GM23338 (cell line): ENCODE results near the gene SNX8. TPM values are rescaled to one million over a fixed set of nuclear protein-coding genes. Genes with fewer than 3 reads are reported as not detected.

Experiments
- ATAC-seq: fragments of 200-7000 bp; cut with Tn5 transposase; 3 replicates; pipeline ENCODE4 v1.9.1; 2020
- DNase-seq: peaks from one replicate; pipeline ENCODE4 v3.0.0-alpha.2; 2015; ENCODE audit warnings: low spot score
- H2AFZ ChIP-seq: fragments of 200-600 bp; sonication (generic); 2 replicates; pipeline ENCODE4 v1.8.0; 2016; ENCODE audit warnings: antibody characterized with exemption, mild to moderate bottlenecking, moderate library complexity
- H3F3A ChIP-seq: fragments of 200-600 bp; sonication (generic); replicated peaks from 2 replicates; pipeline ENCODE4 v1.8.0; 2017; ENCODE audit warnings: antibody characterized with exemption, mixed run types, low read depth
- H3K27ac ChIP-seq: fragments of 200-600 bp; sonication (generic); 2 replicates; pipeline ENCODE4 v1.6.1; 2016; ENCODE audit warnings: low read depth
- H3K27me3 ChIP-seq: fragments of 200-600 bp; sonication (generic); 2 replicates; pipeline ENCODE4 v1.8.0; 2016; ENCODE audit warnings: mild to moderate bottlenecking, mixed run types, moderate library complexity; ENCODE audit not compliant: insufficient read depth
- H3K36me3 ChIP-seq: fragments of 200-600 bp; sonication (generic); 2 replicates; pipeline ENCODE4 v1.8.0; 2016; ENCODE audit warnings: mild to moderate bottlenecking; ENCODE audit not compliant: insufficient read depth
- H3K4me1 ChIP-seq: fragments of 200-600 bp; sonication (generic); 2 replicates; pipeline ENCODE4 v1.8.0; 2016; ENCODE audit warnings: mild to moderate bottlenecking, moderate library complexity; ENCODE audit not compliant: insufficient read depth
- H3K4me2 ChIP-seq: fragments of 200-600 bp; sonication (generic); 2 replicates; pipeline ENCODE4 v1.7.1; 2017; ENCODE audit warnings: mixed run types
- H3K4me3 ChIP-seq: fragments of 200-600 bp; sonication (generic); 2 replicates; pipeline ENCODE4 v1.6.1; 2016; ENCODE audit warnings: mixed run types
- H3K79me2 ChIP-seq: fragments of 200-600 bp; sonication (generic); replicated peaks from 2 replicates; pipeline ENCODE4 v1.8.0; 2017; ENCODE audit warnings: mild to moderate bottlenecking; ENCODE audit not compliant: insufficient read depth
- H3K9me2 ChIP-seq: fragments of 200-600 bp; sonication (generic); 2 replicates; pipeline ENCODE4 v1.8.0; 2017; ENCODE audit not compliant: insufficient read depth
- H4K20me1 ChIP-seq: fragments of 200-600 bp; sonication (generic); replicated peaks from 2 replicates; pipeline ENCODE4 v1.8.0; 2017; ENCODE audit warnings: mild to moderate bottlenecking; ENCODE audit not compliant: insufficient read depth
- H3K27ac Mint-ChIP-seq: 2 replicates; pipeline ENCODE4 v1.8.0; 2020; ENCODE audit warnings: inconsistent platforms, mild to moderate bottlenecking, moderate library complexity, mixed read lengths
- H3K27me3 Mint-ChIP-seq: 3 replicates; pipeline ENCODE4 v1.8.0; 2022; ENCODE audit warnings: low read depth, mild to moderate bottlenecking, moderate library complexity, mixed read lengths, inconsistent platforms; ENCODE audit not compliant: insufficient read depth, poor library complexity
- H3K36me3 Mint-ChIP-seq: 3 replicates; pipeline ENCODE4 v1.8.0; 2021; ENCODE audit warnings: low read depth, mild to moderate bottlenecking, inconsistent platforms, moderate library complexity, mixed read lengths
- H3K4me1 Mint-ChIP-seq: 3 replicates; pipeline ENCODE4 v1.8.0; 2020; ENCODE audit warnings: mild to moderate bottlenecking, inconsistent platforms, mixed read lengths
- H3K4me3 Mint-ChIP-seq: 3 replicates; pipeline ENCODE4 v1.8.0; 2021; ENCODE audit warnings: moderate library complexity, mild to moderate bottlenecking, inconsistent platforms, mixed read lengths
- H3K9me3 Mint-ChIP-seq: 3 replicates; pipeline ENCODE4 v1.8.0; 2020; ENCODE audit warnings: moderate library complexity, mild to moderate bottlenecking, inconsistent platforms, mixed read lengths
- CREB1 ChIP-seq: fragments of 250-450 bp; sonication (Bioruptor Pico); IDR thresholded peaks from 2 replicates; pipeline ENCODE4 v1.5.0; 2020; ENCODE audit warnings: low read depth, mild to moderate bottlenecking, moderate library complexity
- JUNB ChIP-seq: IDR thresholded peaks from one replicate; pipeline ENCODE4 v1.6.1; 2016; ENCODE audit warnings: antibody characterized with exemption; ENCODE audit not compliant: unreplicated experiment
- NANOG ChIP-seq: IDR thresholded peaks from 2 replicates; pipeline ENCODE4 v1.6.1; 2016; ENCODE audit warnings: antibody characterized with exemption, borderline replicate concordance
- STAT1 ChIP-seq: IDR thresholded peaks from one replicate; pipeline ENCODE4 v1.6.1; 2016; ENCODE audit warnings: antibody characterized with exemption; ENCODE audit not compliant: unreplicated experiment
- ZNF114 ChIP-seq: fragments of 250-450 bp; sonication (Bioruptor Pico); IDR thresholded peaks from 2 replicates; pipeline ENCODE4 v1.5.0; 2020; ENCODE audit warnings: mild to moderate bottlenecking, moderate library complexity
- polyA plus RNA-seq: library from polyadenylated mRNA; unstranded; fragments of >200 nt; fragmentation: Nextera tagmentation; extraction: Ambion mirVana; gene quantifications from 2 replicates; pipeline ENCODE4 v1.2.1, GENCODE V29; 2016
- total RNA-seq: library from RNA; depleted of rRNA; stranded (reverse); fragments of >200 nt; shearing (Covaris generic); gene quantifications from 2 replicates; pipeline ENCODE4 v1.2.3, GENCODE V29; 2014
- TF ChIP-seq, protein P1 (sequence below): IDR thresholded peaks from 2 replicates; pipeline ENCODE4 v1.6.1; 2016; ENCODE audit warnings: antibody characterized with exemption
- TF ChIP-seq, protein P2 (sequence below), 2 experiments: fragments of 200-600 bp in 1 of 2; sonication (generic) in 1 of 2; conservative IDR thresholded peaks; 2 replicates each; pipeline versions ENCODE4 v1.5.1 to v1.6.1; 2016 to 2017; ENCODE audit warnings: antibody characterized with exemption in 2 of 2, low read depth in 2 of 2, mild to moderate bottlenecking in 2 of 2, moderate library complexity in 1 of 2
- TF ChIP-seq, protein P3 (sequence below): IDR thresholded peaks from one replicate; pipeline ENCODE4 v1.6.1; 2018; ENCODE audit warnings: antibody characterized with exemption; ENCODE audit not compliant: unreplicated experiment
- TF ChIP-seq, protein P4 (sequence below): fragments of 250-450 bp; sonication (Bioruptor Pico); IDR thresholded peaks from 2 replicates; pipeline ENCODE4 v1.5.0; 2020; ENCODE audit warnings: mild to moderate bottlenecking, moderate library complexity

The SNX8 gene
- total and polyA plus RNA-seq, 2 experiments from 2014 or later: 44.3 to 50.9 TPM

DNA sequence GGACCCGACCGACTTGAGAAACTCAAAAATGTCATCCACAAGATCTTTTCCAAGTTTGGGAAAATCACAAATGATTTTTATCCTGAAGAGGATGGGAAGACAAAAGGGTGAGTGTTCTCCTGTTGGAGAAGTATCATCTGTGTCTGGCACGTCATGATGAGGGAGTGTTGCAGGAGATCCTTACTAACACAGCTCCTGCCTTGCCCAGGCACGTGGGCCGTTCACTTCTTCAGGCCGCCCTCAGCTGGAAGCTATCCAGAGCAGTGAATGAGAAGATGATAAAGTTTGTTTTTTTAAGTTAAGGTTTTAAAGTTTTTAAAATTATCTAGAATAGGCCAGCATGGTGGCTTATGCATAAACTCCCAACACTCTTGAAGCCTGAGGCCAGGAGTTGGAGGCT lies 46.6 kb upstream of the SNX8 start (continued):
- TF ChIP-seq, protein P1, sequence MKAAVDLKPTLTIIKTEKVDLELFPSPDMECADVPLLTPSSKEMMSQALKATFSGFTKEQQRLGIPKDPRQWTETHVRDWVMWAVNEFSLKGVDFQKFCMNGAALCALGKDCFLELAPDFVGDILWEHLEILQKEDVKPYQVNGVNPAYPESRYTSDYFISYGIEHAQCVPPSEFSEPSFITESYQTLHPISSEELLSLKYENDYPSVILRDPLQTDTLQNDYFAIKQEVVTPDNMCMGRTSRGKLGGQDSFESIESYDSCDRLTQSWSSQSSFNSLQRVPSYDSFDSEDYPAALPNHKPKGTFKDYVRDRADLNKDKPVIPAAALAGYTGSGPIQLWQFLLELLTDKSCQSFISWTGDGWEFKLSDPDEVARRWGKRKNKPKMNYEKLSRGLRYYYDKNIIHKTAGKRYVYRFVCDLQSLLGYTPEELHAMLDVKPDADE: no peak
- TF ChIP-seq STAT1: no peak
- TF ChIP-seq, protein P2, sequence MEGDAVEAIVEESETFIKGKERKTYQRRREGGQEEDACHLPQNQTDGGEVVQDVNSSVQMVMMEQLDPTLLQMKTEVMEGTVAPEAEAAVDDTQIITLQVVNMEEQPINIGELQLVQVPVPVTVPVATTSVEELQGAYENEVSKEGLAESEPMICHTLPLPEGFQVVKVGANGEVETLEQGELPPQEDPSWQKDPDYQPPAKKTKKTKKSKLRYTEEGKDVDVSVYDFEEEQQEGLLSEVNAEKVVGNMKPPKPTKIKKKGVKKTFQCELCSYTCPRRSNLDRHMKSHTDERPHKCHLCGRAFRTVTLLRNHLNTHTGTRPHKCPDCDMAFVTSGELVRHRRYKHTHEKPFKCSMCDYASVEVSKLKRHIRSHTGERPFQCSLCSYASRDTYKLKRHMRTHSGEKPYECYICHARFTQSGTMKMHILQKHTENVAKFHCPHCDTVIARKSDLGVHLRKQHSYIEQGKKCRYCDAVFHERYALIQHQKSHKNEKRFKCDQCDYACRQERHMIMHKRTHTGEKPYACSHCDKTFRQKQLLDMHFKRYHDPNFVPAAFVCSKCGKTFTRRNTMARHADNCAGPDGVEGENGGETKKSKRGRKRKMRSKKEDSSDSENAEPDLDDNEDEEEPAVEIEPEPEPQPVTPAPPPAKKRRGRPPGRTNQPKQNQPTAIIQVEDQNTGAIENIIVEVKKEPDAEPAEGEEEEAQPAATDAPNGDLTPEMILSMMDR (conservative IDR thresholded peaks at IDR 0.05; ENCODE audit: low read depth in 2 of 2): no peak

DNA sequence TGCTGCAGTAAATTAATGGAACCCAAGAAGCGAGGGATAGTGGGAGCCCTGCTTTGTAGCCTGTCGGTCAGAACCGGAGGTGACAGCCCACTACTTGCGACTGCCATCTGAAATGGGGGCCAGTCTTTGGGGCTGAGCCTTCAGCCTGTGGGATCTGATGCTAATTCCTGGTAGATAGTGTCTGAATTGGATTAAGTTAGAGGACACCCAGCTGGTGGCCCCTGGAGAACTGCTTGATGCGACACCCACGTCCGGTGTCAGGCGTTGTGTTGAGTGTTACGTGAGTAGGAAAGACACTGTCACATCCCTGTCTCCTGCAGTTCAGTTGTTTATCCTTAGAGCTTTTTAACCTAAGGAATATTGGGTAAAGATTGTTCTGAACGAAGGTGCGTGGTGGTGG lies 45.4 kb upstream of the SNX8 start:
- H3K27ac Mint-ChIP-seq: no peak overlapping the region
- Histone ChIP-seq H3K79me2 (peaks cover 88% of the 10 kb centered on the region), H3K4me2 (no peak overlapping the region), H2AFZ (no peak overlapping the region), H3K36me3 (peaks cover 83% of the 10 kb centered on the region), H3K4me1 (peaks cover 30% of the 10 kb centered on the region), H3K9me2 (no peaks in the 10 kb centered on the region), H3K27me3 (no peaks in the 10 kb centered on the region), H3K27ac (0 out of 2 replicates have a peak overlapping the region, but pooled peaks have one; percentile 76), H3F3A (peaks cover 47% of the 10 kb centered on the region), H3K4me3 (no peak overlapping the region), H4K20me1 (peaks cover 84% of the 10 kb centered on the region)
- peaks cover 88% of the 10 kb centered on the region for H3K36me3 Mint-ChIP-seq
- ATAC-seq: no peak
- H3K4me3 Mint-ChIP-seq: no peak overlapping the region
- DNase-seq: no peak
- H3K4me1 Mint-ChIP-seq: peaks cover 14% of the 10 kb centered on the region
- H3K9me3 Mint-ChIP-seq: no peaks in the 10 kb centered on the region
- H3K27me3 Mint-ChIP-seq: peaks cover 6% of the 10 kb centered on the region
- TF ChIP-seq CREB1 (no peak), NANOG (no peak), ZNF114 (CRISPR knock-in tag) (no peak), JUNB (no peak)
- TF ChIP-seq, protein P3, sequence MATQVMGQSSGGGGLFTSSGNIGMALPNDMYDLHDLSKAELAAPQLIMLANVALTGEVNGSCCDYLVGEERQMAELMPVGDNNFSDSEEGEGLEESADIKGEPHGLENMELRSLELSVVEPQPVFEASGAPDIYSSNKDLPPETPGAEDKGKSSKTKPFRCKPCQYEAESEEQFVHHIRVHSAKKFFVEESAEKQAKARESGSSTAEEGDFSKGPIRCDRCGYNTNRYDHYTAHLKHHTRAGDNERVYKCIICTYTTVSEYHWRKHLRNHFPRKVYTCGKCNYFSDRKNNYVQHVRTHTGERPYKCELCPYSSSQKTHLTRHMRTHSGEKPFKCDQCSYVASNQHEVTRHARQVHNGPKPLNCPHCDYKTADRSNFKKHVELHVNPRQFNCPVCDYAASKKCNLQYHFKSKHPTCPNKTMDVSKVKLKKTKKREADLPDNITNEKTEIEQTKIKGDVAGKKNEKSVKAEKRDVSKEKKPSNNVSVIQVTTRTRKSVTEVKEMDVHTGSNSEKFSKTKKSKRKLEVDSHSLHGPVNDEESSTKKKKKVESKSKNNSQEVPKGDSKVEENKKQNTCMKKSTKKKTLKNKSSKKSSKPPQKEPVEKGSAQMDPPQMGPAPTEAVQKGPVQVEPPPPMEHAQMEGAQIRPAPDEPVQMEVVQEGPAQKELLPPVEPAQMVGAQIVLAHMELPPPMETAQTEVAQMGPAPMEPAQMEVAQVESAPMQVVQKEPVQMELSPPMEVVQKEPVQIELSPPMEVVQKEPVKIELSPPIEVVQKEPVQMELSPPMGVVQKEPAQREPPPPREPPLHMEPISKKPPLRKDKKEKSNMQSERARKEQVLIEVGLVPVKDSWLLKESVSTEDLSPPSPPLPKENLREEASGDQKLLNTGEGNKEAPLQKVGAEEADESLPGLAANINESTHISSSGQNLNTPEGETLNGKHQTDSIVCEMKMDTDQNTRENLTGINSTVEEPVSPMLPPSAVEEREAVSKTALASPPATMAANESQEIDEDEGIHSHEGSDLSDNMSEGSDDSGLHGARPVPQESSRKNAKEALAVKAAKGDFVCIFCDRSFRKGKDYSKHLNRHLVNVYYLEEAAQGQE: no peak
- TF ChIP-seq, protein P1: no peak
- TF ChIP-seq, protein P4, sequence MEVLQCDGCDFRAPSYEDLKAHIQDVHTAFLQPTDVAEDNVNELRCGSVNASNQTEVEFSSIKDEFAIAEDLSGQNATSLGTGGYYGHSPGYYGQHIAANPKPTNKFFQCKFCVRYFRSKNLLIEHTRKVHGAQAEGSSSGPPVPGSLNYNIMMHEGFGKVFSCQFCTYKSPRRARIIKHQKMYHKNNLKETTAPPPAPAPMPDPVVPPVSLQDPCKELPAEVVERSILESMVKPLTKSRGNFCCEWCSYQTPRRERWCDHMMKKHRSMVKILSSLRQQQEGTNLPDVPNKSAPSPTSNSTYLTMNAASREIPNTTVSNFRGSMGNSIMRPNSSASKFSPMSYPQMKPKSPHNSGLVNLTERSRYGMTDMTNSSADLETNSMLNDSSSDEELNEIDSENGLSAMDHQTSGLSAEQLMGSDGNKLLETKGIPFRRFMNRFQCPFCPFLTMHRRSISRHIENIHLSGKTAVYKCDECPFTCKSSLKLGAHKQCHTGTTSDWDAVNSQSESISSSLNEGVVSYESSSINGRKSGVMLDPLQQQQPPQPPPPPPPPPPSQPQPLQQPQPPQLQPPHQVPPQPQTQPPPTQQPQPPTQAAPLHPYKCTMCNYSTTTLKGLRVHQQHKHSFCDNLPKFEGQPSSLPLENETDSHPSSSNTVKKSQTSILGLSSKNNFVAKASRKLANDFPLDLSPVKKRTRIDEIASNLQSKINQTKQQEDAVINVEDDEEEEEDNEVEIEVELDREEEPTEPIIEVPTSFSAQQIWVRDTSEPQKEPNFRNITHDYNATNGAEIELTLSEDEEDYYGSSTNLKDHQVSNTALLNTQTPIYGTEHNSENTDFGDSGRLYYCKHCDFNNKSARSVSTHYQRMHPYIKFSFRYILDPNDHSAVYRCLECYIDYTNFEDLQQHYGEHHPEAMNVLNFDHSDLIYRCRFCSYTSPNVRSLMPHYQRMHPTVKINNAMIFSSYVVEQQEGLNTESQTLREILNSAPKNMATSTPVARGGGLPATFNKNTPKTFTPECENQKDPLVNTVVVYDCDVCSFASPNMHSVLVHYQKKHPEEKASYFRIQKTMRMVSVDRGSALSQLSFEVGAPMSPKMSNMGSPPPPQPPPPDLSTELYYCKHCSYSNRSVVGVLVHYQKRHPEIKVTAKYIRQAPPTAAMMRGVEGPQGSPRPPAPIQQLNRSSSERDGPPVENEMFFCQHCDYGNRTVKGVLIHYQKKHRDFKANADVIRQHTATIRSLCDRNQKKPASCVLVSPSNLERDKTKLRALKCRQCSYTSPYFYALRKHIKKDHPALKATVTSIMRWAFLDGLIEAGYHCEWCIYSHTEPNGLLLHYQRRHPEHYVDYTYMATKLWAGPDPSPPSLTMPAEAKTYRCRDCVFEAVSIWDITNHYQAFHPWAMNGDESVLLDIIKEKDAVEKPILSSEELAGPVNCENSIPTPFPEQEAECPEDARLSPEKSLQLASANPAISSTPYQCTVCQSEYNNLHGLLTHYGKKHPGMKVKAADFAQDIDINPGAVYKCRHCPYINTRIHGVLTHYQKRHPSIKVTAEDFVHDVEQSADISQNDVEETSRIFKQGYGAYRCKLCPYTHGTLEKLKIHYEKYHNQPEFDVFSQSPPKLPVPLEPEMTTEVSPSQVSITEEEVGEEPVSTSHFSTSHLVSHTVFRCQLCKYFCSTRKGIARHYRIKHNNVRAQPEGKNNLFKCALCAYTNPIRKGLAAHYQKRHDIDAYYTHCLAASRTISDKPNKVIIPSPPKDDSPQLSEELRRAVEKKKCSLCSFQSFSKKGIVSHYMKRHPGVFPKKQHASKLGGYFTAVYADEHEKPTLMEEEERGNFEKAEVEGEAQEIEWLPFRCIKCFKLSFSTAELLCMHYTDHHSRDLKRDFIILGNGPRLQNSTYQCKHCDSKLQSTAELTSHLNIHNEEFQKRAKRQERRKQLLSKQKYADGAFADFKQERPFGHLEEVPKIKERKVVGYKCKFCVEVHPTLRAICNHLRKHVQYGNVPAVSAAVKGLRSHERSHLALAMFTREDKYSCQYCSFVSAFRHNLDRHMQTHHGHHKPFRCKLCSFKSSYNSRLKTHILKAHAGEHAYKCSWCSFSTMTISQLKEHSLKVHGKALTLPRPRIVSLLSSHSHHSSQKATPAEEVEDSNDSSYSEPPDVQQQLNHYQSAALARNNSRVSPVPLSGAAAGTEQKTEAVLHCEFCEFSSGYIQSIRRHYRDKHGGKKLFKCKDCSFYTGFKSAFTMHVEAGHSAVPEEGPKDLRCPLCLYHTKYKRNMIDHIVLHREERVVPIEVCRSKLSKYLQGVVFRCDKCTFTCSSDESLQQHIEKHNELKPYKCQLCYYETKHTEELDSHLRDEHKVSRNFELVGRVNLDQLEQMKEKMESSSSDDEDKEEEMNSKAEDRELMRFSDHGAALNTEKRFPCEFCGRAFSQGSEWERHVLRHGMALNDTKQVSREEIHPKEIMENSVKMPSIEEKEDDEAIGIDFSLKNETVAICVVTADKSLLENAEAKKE (CRISPR knock-in tag): no peak
